HG03439 (cell line): ENCODE measurements around the gene ROCK2.
A peak's percentile ranks its signal among the peaks of the same experiment; 100 is the strongest.

Source experiments
- ATAC-seq: cut with Tn5 transposase; IDR thresholded peaks from one replicate; pipeline ENCODE4 v1.9.1; 2021; ENCODE audit warnings: mild to moderate bottlenecking, moderate library complexity; ENCODE audit not compliant: unreplicated experiment

Gene ROCK2

DNA sequence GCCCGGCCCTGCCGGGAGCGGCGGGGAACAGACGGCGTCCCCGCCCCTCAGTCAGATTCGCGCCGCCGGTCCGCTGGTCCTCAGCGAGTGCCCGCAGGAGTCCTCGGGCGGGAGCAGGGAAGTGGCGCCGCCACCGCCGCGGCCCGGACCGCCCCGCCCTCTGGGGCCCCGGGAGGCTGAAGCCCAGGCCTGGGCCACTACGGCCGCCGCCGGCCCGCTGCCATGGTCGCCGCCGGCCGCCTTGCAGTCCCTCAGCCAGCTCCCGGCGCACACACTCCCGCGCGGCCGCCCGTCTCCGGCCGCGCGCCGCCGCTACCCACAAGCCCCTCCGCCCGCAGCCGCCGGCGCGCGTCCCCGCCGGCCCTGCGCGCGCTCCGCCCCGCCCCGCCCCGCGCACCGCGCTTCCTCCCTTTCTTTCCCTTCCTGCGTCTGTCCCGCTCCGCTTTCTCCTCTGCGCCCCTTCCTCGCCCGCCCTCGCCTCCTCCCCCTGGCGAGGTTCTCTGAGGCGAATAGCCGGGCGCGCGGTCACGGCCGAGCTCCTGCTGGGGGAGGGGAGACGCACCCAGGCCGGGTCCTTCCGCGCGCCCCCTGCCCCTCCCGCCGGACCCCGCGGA is at the start of gene ROCK2:
ROCK2 (minus strand) TSS at position 295 of the 614 bp plus-strand sequence. CDS start 500 bp downstream, outside the sequence.
- ATAC-seq = peak; percentile 65

DNA sequence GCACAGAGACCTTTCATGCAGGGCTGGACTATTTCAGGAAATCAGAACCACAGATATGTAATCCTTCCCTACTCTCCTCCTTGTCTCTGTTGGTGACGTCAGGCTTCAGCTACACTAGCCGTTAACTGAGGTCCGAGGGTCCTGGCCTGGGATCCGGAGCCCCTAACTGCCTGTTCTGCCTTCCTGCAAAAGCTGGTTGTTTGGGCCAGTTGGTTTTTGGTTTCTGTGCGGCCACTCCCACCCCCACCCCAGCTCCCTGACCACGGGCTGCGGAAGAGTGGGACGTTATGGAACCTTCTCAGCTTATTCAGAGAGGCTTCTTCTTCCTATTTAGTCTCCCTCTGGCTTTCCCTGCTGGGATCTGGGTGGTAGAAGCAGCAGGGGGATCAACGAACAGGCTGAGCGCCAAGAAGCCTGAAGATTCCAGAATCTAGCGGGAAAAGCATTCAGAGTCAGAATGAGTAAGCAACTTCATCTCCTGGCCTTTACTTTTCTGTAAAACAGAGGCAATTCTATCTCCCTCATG is 49.3 kb upstream of the ROCK2 start:
- ATAC-seq = no peak

DNA sequence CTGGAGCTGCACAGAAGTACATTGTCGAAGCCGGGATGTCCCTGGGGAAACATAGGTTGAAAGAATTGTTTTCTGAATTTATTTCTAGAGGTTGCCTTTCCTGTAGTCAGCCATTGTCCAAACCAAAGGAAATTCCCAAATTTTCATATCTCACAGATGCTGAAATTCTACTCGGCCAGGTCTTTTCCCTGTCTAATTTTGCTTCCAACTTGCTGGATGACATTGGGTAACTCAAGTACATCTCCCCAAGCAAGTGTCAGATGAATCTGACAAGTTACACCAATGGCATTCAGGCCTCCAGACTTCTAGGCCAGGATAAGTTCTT is 47.5 kb upstream of the ROCK2 start:
- ATAC-seq = no peak

DNA sequence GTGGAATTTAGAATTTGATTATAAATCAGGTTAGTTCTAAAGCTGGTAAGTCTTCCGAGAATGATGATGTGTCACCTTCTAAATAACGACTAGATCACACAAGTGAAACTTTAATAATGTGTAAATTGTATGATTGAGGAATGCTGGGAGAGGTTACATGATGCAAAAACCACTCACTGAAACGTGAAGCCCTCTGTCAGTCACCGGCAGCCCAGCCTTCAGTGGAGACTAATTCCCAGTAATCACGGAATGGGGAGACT is 45.9 kb upstream of the ROCK2 start:
- no peak for ATAC-seq

DNA sequence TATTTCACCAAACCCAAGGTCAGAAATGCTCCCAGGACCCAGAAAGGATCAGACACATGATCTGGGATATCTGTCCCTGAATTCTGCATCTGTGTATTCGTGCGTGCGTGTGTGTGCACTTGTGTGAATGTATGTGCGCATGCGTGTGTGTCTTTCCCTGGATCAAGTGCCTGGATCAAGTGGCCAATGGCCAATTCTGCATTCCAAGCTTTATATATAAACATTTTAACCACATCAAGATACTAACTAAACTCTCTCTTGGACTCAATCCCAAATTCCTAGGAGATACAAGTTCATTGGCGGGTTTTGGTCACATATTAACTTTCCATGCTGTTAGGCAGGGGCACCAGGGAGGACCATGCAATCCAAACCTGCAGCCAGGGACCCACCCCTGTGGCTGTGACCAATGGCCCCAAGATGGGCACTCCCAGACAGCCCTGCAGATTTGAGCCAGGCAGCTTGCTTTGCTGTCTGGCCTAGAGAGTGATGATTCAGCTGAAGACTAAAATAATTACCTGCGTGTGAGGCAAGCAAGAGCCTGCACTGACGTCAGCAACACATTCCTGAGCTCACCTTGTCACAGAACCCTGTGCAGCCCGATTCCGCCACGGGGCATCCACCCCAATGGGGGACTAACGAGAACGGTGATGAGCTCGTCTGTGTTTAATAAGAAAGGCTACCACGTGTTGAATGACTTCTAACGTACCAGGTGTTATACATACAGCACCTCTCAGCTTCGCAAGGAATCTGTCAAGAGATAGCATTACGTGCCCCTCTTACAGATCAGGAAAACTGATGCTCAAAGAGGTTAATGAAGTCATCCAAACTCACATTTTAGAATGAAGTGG is 45.3 kb upstream of the ROCK2 start:
- no peak for ATAC-seq

- no peak for ATAC-seq
Observed at GRCh38 chr2:11389052-11389420, 44.6 kb upstream of the ROCK2 start.

GRCh38 chr2:11388262-11389051 is 44.0 kb upstream of the ROCK2 start:
- ATAC-seq = no peak

DNA sequence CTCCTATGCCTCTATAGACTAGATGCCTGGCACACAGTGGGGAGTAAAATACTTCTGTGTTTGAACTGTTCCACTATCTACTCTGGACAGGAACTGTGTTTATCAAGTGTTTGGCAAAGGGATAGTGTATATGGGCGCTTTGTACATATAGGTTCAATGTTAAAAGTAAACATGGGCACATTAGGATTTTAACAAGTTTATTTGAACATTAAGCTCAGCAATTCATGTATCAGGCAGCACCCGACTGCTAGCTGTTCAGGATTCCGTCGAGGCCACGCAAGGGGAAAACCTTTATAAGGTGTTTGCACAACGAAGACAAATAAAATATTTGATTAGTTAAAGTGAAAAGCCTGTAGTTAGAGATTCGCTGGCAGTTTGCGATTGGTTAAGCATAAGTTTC is 43.4 kb upstream of the ROCK2 start:
- ATAC-seq = no peak

DNA sequence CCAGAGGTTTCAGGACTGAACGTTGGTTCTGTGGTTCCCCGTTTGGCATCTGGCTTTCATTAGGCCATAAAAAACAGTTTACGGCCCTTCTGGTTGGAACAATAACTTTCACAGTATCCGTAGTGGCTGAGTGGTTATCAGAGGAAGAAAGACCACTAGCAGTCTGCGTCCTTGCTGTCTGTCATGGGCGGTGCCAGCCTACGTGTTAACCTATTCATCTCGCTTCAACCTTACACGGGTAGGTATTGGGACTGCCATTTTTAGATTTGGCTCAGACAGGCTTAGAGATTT is 42.6 kb upstream of the ROCK2 start:
- ATAC-seq = no peak

DNA sequence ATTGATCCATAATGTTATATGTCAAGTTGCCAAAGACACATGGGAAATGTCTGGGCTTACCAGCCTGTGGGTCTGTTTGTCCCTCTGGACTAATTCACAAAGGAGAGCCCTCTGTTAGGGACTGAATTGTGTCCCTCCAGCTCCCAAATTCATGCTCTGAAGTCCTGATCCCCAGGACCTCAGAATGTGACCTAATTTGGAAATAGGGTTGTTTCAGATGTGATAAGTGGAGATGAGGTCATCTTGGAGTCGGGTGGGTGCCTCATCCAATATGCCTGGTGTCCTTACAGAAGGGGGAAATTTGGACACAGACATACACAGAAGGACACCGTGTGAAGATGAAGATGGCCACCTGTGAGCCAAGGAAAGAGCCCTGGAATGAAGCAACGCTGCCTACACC is 41.4 kb upstream of the ROCK2 start:
- no peak for ATAC-seq

- no peak for ATAC-seq
Observed at GRCh38 chr2:11385216-11385615, 40.8 kb upstream of the ROCK2 start.

- ATAC-seq = no peak
Observed at GRCh38 chr2:11379558-11379957, 35.1 kb upstream of the ROCK2 start.

GRCh38 chr2:11377928-11378545 is 33.6 kb upstream of the ROCK2 start:
- peak; percentile 83 for ATAC-seq

DNA sequence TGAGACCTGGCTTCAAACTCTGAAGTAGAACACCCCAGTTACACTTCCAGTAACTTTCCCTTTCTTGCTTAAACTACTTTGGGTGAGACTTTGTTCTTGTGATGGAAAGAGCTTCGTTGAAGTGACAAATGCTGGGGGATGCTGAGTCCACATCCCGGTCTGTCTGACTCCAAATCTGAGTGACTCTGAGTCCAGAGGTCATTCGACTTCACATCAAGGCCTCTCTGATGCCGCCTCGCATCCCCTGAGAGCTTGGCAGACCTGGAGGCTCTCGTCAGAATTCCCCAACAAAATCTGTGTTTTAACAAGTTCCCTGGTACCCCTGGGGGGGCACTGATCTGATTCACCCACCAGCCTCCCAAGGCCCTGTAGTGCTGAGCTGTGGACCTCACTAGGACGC is 31.6 kb upstream of the ROCK2 start:
- no peak for ATAC-seq

- no peak for ATAC-seq
Observed at GRCh38 chr2:11375689-11376027, 31.2 kb upstream of the ROCK2 start.

- ATAC-seq = no peak
Observed at GRCh38 chr2:11375025-11375688, 30.7 kb upstream of the ROCK2 start.

DNA sequence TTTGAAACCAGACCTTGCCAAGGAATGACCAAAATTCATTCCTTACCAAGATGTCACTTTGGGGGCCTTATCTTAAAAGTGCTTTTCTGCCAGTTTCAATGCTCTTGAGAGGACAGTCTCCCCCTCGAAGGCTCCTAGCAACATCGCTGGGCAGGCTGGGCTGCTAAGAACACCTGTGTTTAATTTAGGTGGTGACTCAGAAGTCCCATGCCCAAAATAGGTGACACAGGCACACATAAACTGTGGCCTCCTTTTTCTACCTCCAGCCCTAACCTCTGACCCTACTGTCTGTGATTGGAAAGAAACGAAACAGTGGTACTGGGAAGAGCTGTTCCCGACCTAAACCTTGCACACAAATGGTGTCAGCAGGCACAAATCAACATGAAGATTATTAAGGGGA is 28.7 kb upstream of the ROCK2 start:
- ATAC-seq = no peak

DNA sequence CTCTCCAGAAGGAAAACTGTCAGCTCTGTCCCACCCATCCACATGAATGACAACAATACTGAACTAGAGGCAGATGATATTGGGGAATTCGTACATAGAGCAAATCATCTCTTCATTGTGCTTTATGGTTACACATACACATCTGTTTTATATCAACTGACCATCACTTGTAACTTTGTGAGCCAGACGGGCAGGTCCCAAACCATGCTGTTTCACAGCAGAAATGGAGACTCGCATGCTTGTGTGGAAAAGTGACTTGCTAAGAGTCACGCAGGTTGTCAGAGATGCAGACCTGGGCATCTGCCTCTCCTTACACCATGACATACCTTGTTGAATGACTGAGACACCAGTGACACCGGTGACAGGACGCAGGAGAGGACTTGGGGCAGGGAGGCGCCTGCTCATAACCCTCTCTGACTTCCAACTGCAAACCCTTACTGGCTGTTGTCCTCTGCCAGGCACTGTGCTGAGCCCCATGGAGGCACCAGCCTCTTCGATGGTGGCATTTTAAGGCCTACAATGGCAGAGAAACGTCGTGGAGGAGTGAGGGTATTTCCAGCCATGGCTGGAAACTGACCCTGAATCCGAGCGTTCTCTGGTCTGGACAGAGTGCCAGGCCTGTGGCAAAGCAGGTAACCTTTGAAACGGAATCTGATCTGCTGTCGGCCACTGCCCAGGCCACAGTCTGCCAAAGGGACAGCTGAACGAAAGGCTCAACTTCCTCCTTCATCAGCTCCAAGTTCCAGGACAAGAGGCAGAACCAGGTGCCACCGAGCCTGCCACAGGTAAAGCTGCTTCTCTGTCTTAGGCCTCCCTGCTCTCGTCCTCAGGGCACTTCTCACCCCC is 26.9 kb upstream of the ROCK2 start:
- no peak for ATAC-seq

- ATAC-seq = no peak
Observed at GRCh38 chr2:11370377-11371091, 26.1 kb upstream of the ROCK2 start.

DNA sequence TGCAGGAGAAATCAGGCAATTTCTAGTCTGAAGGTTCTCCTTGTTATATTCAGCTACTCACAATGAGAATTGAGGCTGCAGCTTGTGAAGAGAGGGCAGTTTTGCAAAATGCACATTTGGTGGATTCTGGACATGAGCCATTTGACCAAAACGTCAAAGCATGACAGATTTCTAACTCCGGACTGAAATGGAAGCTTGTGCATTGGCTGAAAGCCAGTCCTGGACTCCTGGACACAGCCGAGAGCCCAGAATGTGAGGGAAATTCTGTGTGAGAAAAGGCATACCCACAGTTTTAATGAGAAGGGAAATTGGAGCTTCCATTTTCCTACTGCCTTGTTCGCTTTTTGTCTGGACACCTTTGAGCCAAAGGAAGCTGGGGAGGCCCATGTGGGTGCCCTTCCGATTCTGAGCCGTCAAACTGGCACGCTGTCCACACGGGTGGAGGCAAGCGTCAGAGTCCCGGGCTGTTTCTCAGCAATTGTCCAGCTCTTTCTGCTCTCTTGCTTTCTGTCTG is 23.7 kb upstream of the ROCK2 start:
- ATAC-seq = no peak
